Loucy (cell line): Measurements from ENCODE around the gene ATP10A.

ENCODE experiments used
- H2AFZ ChIP-seq: fragments of 200-600 bp; sonication (generic); 2 replicates; pipeline ENCODE4 v1.6.0; 2016; ENCODE audit warnings: antibody characterized with exemption, mild to moderate bottlenecking, low read length, moderate library complexity
- H3F3A ChIP-seq: fragments of 200-600 bp; 2 replicates; pipeline ENCODE4 v1.6.0; 2016; ENCODE audit warnings: antibody characterized with exemption, low read depth, mild to moderate bottlenecking
- H3K27me3 ChIP-seq: fragments of 200-600 bp; sonication (generic); 2 replicates; pipeline ENCODE4 v1.6.1; 2014; ENCODE audit warnings: low read length, mild to moderate bottlenecking; ENCODE audit not compliant: insufficient read depth, poor library complexity, severe bottlenecking
- H3K36me3 ChIP-seq: fragments of 200-600 bp; sonication (generic); 2 replicates; pipeline ENCODE4 v1.6.1; 2016; ENCODE audit warnings: low read length; ENCODE audit not compliant: insufficient read depth
- H3K4me1 ChIP-seq: fragments of 200-600 bp; sonication (generic); 2 replicates; pipeline ENCODE4 v1.5.1; 2014; ENCODE audit warnings: low read length, mild to moderate bottlenecking; ENCODE audit not compliant: insufficient read depth, poor library complexity, severe bottlenecking
- H3K4me2 ChIP-seq: fragments of 200-600 bp; sonication (generic); 2 replicates; pipeline ENCODE4 v1.6.0; 2014; ENCODE audit warnings: antibody characterized with exemption, low read length, low read depth, mild to moderate bottlenecking; ENCODE audit not compliant: poor library complexity, severe bottlenecking
- H3K4me3 ChIP-seq: fragments of 200-600 bp; sonication (generic); 2 replicates; pipeline ENCODE4 v1.5.1; 2014; ENCODE audit warnings: low read length, mild to moderate bottlenecking, mixed read lengths; ENCODE audit not compliant: poor library complexity, severe bottlenecking
- H3K79me2 ChIP-seq: fragments of 200-600 bp; sonication (generic); 2 replicates; pipeline ENCODE4 v1.6.1; 2014; ENCODE audit warnings: low read length; ENCODE audit not compliant: insufficient read depth
- H3K9ac ChIP-seq: fragments of 200-600 bp; sonication (generic); 2 replicates; pipeline ENCODE4 v1.6.0; 2014; ENCODE audit warnings: mild to moderate bottlenecking, low read depth, low read length, moderate library complexity; ENCODE audit not compliant: poor library complexity, severe bottlenecking
- H3K9me2 ChIP-seq: fragments of 200-600 bp; sonication (generic); replicated peaks from 2 replicates; pipeline ENCODE4 v1.6.1; 2016; ENCODE audit warnings: low read depth, low read length, mixed read lengths
- H3K9me3 ChIP-seq: fragments of 200-600 bp; sonication (generic); 2 replicates; pipeline ENCODE4 v1.6.1; 2014; ENCODE audit warnings: mild to moderate bottlenecking, antibody characterized with exemption, low read length, low read depth; ENCODE audit not compliant: insufficient read depth
- H4K20me1 ChIP-seq: fragments of 200-600 bp; sonication (generic); 2 replicates; pipeline ENCODE4 v1.6.0; 2014; ENCODE audit warnings: antibody characterized with exemption, low read length, mild to moderate bottlenecking; ENCODE audit not compliant: insufficient read depth, poor library complexity, severe bottlenecking
- EZH2phosphoT487 ChIP-seq: fragments of 200-600 bp; IDR thresholded peaks from 2 replicates; pipeline ENCODE4 v1.6.1; 2018; ENCODE audit warnings: antibody characterized with exemption, mild to moderate bottlenecking, moderate library complexity, borderline replicate concordance
- TF ChIP-seq, protein P1 (sequence below): fragments of 200-600 bp; sonication (generic); conservative IDR thresholded peaks from 2 replicates; pipeline ENCODE4 v1.5.1; 2014; ENCODE audit warnings: mild to moderate bottlenecking, antibody characterized with exemption, low read length

Gene ATP10A

DNA sequence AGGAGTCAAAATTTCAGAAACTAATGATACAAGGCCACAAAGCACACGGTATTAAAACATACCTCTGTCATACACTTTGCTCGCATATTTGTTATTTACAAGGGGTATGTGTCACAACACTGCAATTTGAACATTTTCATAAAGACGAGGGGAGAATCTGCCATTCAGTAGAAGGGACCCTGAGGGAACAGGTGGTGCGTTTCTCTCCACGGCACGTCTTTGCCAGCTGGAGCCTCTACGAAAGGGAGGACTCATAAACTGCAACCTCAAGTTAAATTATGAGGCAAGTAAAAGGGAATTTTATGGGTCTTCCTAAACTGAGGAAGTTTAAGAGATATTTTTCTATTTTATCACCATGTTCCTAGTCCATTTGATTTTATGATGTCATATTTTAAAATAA is 19.1 kb downstream of the ATP10A start:
- TF ChIP-seq, protein P1, sequence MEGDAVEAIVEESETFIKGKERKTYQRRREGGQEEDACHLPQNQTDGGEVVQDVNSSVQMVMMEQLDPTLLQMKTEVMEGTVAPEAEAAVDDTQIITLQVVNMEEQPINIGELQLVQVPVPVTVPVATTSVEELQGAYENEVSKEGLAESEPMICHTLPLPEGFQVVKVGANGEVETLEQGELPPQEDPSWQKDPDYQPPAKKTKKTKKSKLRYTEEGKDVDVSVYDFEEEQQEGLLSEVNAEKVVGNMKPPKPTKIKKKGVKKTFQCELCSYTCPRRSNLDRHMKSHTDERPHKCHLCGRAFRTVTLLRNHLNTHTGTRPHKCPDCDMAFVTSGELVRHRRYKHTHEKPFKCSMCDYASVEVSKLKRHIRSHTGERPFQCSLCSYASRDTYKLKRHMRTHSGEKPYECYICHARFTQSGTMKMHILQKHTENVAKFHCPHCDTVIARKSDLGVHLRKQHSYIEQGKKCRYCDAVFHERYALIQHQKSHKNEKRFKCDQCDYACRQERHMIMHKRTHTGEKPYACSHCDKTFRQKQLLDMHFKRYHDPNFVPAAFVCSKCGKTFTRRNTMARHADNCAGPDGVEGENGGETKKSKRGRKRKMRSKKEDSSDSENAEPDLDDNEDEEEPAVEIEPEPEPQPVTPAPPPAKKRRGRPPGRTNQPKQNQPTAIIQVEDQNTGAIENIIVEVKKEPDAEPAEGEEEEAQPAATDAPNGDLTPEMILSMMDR: no peak
- no peak for TF ChIP-seq EZH2phosphoT487
- Histone ChIP-seq H3K9me2 (no peaks in the 10 kb centered on the region), H3F3A (no peaks in the 10 kb centered on the region), H3K36me3 (no peaks in the 10 kb centered on the region), H3K27me3 (no peaks in the 10 kb centered on the region), H4K20me1 (no peaks in the 10 kb centered on the region), H3K4me2 (no peak overlapping the region), H3K9ac (no peak overlapping the region), H3K9me3 (peaks cover 12% of the 10 kb centered on the region; the same call in 1 of the 2 replicates), H3K4me3 (no peak overlapping the region), H3K4me1 (no peaks in the 10 kb centered on the region), H2AFZ (no peak overlapping the region), H3K79me2 (no peaks in the 10 kb centered on the region)

DNA sequence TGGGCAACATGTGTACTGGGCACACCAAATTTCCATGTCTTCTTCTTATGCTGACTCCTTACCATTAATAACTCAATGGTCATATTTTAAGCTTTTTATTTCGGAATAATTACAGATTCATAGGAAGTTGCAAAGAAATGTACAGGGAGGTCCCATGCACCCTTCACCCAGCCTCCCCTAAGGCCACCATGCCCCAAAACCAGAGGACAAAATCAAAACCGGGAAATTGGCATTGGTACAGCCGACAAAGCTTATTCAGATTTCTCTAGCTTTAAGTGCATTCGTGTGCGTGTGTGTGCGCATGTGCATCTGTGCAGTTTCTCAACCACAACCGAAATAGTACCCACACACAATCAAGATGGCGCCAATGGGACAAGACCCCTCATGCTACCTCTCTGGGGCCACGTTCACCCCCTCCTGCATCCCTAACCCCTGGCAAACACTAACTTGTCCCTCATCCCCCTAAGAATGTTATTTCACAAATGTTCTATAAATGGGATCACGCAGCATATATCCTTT is 23.4 kb downstream of the ATP10A start:
- Histone ChIP-seq H3K4me2 (no peak overlapping the region), H3K9ac (no peak overlapping the region), H2AFZ (no peak overlapping the region), H3K4me1 (no peaks in the 10 kb centered on the region), H3F3A (no peaks in the 10 kb centered on the region), H4K20me1 (no peaks in the 10 kb centered on the region), H3K79me2 (no peaks in the 10 kb centered on the region), H3K36me3 (no peaks in the 10 kb centered on the region), H3K4me3 (no peak overlapping the region), H3K9me2 (no peaks in the 10 kb centered on the region), H3K27me3 (no peaks in the 10 kb centered on the region), H3K9me3 (no peaks in the 10 kb centered on the region; the same call in 1 of the 2 replicates)
- TF ChIP-seq, protein P1: no peak
- TF ChIP-seq EZH2phosphoT487: no peak

DNA sequence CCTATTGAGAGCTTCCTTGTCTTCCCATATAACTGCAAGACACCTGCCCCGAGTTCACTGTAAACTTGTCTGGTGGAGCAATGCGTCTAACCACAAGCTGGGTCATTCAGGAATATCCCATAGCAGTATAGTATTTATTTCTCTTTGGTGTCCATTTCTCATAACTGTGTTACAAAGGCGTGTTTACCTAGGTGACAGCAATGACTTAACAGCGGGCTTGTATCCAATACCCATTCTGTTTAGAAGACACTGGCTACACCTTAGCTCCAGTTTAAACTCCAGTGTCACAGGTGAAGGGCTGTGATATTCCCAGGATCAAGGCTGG is 24.3 kb downstream of the ATP10A start:
- Histone ChIP-seq H3K4me2 (no peak overlapping the region), H3K27me3 (no peaks in the 10 kb centered on the region)

More for the DNA sequence above, 24.3 kb downstream of the ATP10A start:
- H3K79me2 ChIP-seq: no peaks in the 10 kb centered on the region
- no peak overlapping the region for H3K4me3 ChIP-seq
- H3K9me2 ChIP-seq: no peaks in the 10 kb centered on the region
- peaks cover 4% of the 10 kb centered on the region; the same call in 1 of the 2 replicates for H3K9me3 ChIP-seq
- no peaks in the 10 kb centered on the region for H4K20me1 ChIP-seq
- no peaks in the 10 kb centered on the region for H3K36me3 ChIP-seq
- no peak overlapping the region for H3K9ac ChIP-seq
- TF ChIP-seq, protein P1: no peak
- TF ChIP-seq EZH2phosphoT487: no peak
- no peak overlapping the region for H2AFZ ChIP-seq
- H3K4me1 ChIP-seq: no peaks in the 10 kb centered on the region
- no peaks in the 10 kb centered on the region for H3F3A ChIP-seq
